DOHH2 (cell line): ENCODE data around the gene RPH3AL.

Experiments used
- EZH2phosphoT487 ChIP-seq: fragments of 200-600 bp; sonication (generic); IDR thresholded peaks from 2 replicates; pipeline ENCODE4 v1.6.1; 2017; ENCODE audit warnings: borderline replicate concordance, mild to moderate bottlenecking, antibody characterized with exemption, low read length, moderate library complexity, mixed read lengths
- TF ChIP-seq, protein P1 (sequence below): fragments of 200-600 bp; sonication (generic); IDR thresholded peaks from one replicate; pipeline ENCODE4 v1.5.1; 2014; ENCODE audit warnings: antibody characterized with exemption, mild to moderate bottlenecking, low read depth, low read length; ENCODE audit not compliant: poor library complexity, severe bottlenecking

GRCh38 chr17:299546-299945, 53.1 kb downstream of the RPH3AL start:
- TF ChIP-seq, protein P1, sequence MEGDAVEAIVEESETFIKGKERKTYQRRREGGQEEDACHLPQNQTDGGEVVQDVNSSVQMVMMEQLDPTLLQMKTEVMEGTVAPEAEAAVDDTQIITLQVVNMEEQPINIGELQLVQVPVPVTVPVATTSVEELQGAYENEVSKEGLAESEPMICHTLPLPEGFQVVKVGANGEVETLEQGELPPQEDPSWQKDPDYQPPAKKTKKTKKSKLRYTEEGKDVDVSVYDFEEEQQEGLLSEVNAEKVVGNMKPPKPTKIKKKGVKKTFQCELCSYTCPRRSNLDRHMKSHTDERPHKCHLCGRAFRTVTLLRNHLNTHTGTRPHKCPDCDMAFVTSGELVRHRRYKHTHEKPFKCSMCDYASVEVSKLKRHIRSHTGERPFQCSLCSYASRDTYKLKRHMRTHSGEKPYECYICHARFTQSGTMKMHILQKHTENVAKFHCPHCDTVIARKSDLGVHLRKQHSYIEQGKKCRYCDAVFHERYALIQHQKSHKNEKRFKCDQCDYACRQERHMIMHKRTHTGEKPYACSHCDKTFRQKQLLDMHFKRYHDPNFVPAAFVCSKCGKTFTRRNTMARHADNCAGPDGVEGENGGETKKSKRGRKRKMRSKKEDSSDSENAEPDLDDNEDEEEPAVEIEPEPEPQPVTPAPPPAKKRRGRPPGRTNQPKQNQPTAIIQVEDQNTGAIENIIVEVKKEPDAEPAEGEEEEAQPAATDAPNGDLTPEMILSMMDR: no peak
- no peak for TF ChIP-seq EZH2phosphoT487
